ENCODE measurements around the gene CCDC158.

Gene CCDC158

DNA sequence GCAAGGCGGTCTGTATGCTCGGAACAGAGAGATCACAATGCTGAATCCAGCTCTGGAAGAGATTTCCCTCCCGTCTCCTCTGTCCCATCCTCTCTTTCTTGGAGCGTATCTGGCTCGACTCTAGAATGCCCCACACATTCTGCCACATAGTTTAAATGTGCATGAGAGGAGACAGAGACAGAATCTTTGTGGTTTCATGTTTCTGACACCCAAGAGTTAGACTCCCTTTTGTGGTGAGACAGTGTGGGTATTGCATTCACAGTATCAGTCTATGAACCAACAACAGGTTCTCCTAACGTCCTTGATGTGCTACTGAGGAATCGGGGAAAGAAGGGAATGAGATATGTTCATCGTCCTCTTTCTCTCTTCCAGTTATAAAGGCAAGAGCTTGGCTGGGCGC, 144.1 kb downstream of the CCDC158 start:
- DNase-seq, result no peak

DNA sequence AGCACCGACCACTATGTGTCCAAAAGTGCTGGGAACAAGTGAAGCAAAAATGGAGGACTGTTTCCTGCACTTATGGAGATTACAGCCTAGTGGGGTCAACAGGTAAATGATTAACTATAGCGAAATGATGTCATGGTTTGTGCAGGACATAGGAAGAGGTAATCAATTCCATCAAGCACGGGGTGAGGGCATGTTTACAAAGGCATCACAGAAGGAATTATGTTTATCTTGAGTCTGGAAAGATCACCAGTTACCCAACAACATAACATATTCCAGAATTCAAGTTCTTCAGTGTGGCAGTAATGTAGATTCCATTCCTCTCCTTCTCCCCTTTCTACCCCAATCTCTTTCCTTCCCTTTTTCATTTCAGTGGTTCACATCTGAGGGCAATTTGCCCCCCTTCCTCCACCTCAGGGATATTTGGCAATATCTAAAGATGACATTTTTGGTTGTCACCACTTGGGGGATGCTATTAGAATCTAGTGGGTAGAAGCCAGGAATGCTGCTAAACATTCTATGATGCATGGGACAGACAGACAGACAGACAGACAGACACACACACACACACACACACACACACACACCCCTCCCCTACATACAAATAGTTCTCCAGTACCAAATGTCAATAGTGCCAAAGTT, 145.3 kb downstream of the CCDC158 start:
- DNase-seq, result no peak

DNA sequence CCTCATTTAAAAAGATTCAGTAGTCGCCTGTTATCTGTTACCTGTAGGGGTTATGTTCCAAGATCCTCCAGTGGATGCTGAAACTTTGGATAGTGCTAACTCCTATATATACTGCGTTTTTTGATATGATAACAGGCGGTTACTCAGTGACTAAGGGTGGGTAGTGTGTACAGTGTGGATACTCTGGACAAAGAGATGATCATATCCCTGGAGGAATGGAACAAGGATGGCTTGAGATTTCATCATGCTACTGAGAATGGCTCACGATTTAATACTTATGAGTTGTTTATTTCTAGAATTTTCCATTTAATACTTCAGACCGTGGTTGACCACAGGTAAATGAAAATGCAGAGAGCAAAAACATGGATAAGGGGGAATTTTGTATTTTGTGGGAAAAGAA, 147.9 kb downstream of the CCDC158 start:
- DNase-seq, result no peak

DNA sequence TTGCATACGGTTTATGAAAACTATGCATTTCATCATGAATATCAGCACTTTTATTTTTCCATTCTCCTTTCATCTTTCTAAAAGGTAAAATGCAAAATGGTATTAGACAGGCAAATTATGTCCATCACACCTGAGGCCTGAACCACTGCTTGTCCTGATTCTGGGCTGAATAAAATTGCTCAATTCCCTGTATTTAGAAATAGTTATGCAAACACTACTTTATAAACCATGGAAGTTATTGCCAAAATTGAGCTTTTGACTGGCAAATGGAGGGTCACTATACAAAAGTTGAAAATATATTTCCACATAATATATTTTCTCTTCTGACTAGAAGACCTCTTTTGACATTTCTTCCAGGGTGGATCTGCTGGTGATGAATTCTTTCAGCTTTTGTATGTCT, 148.4 kb downstream of the CCDC158 start:
- no peak for DNase-seq

DNA sequence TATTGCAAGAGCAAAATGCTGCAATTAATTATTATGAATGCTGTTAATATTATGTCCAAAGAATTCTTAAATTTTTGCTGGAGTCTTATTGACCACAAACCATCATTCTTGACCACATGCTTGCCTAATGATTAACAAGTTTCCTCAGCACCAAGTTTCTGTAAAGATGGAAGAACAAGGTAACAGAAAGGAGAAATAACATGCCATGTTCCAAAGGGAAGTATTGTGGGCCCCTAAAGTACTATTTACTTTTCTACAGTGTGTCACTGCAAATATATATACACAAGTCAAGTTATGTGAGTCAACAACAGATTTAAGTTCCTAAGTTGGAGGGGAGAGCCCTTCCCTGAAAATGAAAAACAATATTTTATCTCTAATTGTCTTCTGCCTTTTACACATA, 148.9 kb downstream of the CCDC158 start:
- DNase-seq, result no peak

DNA sequence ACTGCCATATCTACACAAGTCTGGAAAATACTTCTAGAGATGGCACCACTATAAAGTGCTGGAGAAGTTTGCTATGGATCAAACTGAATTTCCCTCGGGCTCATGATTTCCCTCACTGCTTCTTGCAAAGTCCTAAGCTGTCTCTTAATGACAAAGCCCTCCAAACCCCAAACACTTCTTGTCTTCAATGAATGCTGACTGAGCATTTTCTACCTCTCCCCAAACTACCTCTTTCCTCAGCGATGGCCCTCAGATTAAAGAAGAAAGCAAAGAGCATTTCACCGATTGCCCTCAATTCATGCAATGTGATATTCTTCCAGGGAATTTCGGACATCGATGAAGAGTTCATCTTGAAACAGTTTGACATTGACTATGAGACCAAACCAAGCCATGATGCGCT, 149.7 kb downstream of the CCDC158 start:
- DNase-seq, result no peak

DNA sequence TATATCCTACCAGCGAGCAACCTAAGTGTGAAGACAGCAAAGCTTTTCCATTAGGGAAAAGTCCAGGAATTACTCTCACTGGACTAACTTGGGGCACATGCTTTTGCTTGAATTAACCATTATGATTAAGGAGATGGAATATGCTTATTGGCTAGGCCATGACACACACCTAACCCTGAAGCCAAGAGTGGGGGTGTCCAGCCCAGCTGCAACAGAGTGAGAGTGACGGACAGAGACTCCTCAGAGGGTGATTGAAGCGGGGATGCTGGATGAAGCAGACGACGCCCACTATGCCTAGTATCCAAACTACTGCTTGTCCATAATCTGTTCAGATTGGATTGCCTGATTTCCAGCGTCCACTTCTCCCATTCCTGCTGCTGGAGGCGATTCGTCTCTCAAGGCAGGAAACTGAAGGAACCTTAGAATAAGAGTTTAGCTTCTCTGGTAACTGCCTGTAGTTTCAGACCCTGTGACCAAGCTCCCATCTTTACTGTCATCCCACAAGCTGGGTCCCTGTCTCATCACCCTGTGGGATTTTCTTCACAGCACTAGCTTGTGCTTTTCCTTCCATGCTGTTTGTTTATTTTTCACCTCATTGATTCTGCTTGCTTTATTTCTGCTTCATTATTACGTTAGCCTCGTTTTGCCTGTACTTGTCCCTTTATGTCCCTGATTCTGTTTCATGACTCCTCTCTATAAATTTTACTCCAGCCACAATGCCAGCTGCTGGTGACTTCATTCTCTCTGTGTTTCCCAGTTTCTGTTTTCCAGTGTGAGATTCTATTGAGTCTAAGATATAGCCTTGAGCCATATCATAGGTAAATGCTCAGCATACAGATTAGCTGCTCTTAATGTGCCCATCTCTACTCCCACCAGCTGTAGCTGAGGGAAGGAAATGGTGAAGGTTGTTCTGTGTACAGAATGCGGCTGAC, 150.4 kb downstream of the CCDC158 start:
- DNase-seq, result no peak

DNA sequence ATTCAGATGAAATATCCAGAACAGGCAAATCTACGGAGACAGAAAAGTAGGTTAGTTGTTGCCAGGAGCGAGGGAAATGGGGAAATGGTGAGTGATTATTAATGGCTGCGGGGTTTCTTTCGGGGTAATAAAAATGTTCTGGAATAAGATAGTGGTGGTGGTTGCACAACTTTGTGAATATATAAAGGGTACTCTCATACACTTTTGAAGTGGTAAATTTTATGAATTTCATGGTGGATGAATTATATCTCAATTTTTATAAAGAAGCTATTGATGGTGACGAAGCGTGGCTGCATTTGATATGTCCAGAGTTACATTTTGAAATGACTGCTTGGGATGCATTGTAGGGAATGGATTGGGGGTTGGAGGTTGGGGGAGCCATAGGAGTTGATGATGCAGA, 153.1 kb downstream of the CCDC158 start:
- no peak for DNase-seq

DNA sequence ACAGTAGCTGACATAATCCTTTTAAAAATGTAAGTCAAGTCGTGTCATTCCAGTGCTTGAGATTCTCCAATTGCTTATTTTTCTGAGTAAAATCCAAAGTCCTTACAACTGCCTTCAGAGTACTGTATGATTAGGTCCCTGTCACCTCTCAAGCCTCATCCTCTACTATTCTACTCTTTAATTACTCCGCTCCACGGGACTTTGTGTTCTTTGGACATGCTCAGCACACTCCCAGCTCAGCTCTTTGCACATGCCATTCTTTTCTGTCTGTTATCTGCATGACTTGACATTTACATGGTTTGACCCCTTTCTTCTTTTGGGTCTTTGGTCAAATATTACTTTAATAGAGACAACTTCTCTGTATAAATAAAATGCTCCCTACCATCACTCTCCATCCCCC, 154.3 kb downstream of the CCDC158 start:
- DNase-seq, result no peak

DNA sequence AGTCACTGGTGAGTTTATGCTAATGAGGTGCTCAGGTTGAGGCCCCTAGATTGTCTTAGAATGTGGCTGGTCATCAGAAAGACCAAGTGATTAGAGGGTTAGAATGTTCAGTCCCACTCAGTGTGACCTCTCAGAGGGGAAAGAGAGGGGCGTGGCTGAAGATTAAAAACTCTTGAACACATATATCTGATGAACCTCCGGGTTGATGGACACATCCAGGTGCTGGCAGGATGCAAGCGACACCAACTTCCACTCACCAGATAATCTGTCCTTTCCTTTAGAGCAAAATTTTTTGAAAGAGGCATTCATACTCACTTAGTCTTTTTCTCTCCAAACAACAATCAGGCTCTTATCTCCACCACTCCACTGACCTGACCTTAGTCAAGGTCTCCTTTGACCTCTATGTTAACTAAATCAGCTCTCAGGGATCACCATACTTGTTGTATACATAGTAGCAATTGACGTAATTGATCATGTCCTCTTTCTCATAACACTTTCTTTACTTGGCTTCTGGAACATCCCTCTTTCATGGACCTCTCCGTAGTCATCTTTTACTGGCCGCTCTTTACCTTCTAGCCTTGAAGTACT, 155.2 kb downstream of the CCDC158 start:
- no peak for DNase-seq
